Measurements from ENCODE around the gene SLC33A1.

- no peak for TF ChIP-seq RAD21 (conservative IDR thresholded peaks at IDR 0.05)
- no peak for TF ChIP-seq CTCF (IDR thresholded peaks at IDR 0.05; ENCODE audit: poor library complexity, severe bottlenecking)
- no peak for TF ChIP-seq EP300 (conservative IDR thresholded peaks at IDR 0.05; ENCODE audit: poor library complexity, severe bottlenecking)
- no peak for TF ChIP-seq EZH2 (IDR thresholded peaks at IDR 0.05; ENCODE audit: borderline replicate concordance, insufficient read depth, low read length, poor library complexity, severe bottlenecking)
- no peak for TF ChIP-seq POLR2AphosphoS5 (IDR thresholded peaks at IDR 0.05)
- TF ChIP-seq SMC3 (conservative IDR thresholded peaks at IDR 0.05; ENCODE audit: poor library complexity) = no peak
- TF ChIP-seq MXI1 (conservative IDR thresholded peaks at IDR 0.05; ENCODE audit: poor library complexity, severe bottlenecking) = no peak
- no peak for TF ChIP-seq TAF1 (IDR thresholded peaks at IDR 0.05; ENCODE audit: low read depth)
These were observed 63.8 kb downstream of the SLC33A1 start for GRCh38 chr3:155790272-155790925.

Measured in neural cell (in vitro differentiated cells).